WI38 (cell line): ENCODE measurements around the gene C1orf94.

ENCODE experiments used
- H3K4me3 ChIP-seq: 2 replicates; pipeline ENCODE4 v1.5.1; 2011; ENCODE audit warnings: low read depth, mild to moderate bottlenecking, control low read depth, low read length
- TF ChIP-seq, protein P1 (sequence below): IDR thresholded peaks from 2 replicates; pipeline ENCODE4 v1.5.1; 2012; ENCODE audit warnings: low read depth, mild to moderate bottlenecking, control low read depth, low read length

Gene C1orf94

DNA sequence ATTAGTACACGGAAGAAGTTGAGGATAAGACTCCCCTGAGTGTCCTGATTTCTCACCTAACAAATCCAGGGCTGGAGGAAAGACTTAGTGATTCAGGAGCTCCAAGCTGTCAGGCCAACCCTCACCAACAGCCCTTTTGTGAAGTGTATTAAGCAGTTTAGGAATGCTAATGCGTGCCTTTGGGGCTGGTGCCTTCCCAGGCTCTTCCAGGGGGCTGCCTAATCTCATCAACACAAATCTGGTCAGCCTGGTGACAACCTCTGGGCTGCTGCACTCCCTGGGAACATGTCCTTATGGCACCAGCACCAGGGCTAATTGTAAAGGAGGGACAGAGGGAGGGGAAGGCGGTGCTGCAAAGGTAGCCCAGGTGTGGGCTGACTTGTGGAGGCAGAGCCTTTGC is 27.2 kb upstream of the C1orf94 start:
- TF ChIP-seq, protein P1, sequence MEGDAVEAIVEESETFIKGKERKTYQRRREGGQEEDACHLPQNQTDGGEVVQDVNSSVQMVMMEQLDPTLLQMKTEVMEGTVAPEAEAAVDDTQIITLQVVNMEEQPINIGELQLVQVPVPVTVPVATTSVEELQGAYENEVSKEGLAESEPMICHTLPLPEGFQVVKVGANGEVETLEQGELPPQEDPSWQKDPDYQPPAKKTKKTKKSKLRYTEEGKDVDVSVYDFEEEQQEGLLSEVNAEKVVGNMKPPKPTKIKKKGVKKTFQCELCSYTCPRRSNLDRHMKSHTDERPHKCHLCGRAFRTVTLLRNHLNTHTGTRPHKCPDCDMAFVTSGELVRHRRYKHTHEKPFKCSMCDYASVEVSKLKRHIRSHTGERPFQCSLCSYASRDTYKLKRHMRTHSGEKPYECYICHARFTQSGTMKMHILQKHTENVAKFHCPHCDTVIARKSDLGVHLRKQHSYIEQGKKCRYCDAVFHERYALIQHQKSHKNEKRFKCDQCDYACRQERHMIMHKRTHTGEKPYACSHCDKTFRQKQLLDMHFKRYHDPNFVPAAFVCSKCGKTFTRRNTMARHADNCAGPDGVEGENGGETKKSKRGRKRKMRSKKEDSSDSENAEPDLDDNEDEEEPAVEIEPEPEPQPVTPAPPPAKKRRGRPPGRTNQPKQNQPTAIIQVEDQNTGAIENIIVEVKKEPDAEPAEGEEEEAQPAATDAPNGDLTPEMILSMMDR, result no peak
- no peak overlapping the region for H3K4me3 ChIP-seq

GRCh38 chr1:34153246-34153645 is 23.5 kb upstream of the C1orf94 start:
- H3K4me3 ChIP-seq, result no peak overlapping the region
- TF ChIP-seq, protein P1, result no peak

GRCh38 chr1:34155860-34156259 is 20.8 kb upstream of the C1orf94 start:
- no peak overlapping the region for H3K4me3 ChIP-seq
- TF ChIP-seq, protein P1, result no peak

DNA sequence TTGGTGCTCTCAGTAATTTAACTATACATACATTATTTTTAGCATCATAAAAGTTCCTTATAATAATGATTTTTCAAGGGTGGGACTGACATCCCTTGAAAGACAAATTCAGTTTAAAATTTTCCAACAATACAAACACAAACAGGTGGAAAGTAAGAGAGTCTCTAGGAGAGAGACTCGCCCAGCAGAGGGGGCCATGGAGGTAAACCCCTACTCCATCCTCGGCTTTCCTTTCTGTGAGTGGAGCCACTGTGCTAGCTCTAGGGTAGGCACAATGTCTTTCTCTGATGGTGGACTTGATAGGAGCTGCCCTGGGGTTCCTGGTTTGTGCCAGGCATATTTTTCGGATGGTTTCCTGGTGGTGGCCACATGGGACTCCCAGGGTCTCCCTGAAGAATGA is 20.0 kb upstream of the C1orf94 start:
- no peak overlapping the region for H3K4me3 ChIP-seq
- TF ChIP-seq, protein P1, result no peak

DNA sequence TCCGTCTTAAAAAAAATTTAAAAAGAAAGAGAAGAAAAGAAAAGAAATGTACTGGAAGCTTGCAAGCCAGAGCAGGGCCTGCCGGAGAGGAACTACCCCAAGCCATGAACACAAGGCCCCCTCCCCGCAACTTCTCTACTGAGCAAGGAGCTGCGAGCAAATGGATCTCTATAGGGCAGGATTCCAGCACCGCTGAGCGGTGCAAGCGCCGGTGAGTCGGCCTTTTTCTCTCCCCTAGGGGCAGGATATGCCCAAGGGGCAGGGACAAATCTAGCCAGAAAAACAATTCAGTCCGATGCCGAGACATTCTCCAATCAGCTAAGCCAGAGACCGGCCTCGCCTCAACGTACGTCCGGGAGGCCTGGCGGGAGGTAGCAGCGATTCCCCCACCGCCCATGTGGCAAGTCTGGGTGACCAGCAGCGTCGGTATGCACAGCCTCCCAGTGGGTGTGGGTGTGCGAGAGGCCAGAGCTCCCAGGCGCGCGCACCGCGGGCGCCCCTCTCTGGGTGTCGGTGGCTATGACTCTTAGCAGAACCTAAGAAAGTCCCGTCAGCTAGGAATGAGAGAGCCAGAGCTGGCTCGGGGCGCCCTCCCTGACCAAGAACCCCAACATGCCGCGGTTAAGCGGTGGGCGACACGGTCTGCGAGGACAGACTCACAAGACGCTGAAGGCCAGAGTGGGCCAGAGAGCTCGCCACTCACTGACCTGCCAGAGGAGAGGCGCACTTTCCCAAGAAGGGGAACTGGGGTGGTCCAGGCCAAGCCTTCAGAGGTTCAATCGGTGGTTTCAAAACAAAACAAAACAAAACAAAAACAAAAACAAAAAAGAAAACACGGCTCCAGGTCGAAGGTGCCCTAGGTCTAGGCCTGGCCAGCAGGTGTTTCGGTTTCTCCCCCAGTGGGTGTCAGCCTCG is 13.6 kb upstream of the C1orf94 start:
- no peak overlapping the region; the same call in 1 of the 2 replicates for H3K4me3 ChIP-seq
- TF ChIP-seq, protein P1, result 0 out of 2 replicates have a peak, but pooled peaks have one; percentile 4

- TF ChIP-seq, protein P1, result no peak
- no peak overlapping the region; the same call in 1 of the 2 replicates for H3K4me3 ChIP-seq
Measured at GRCh38 chr1:34163792-34164731, 12.6 kb upstream of the C1orf94 start.
